Measurements from ENCODE around the gene CMTM7.

Gene CMTM7

GRCh38 chr3:32495609-32496008 is 104.0 kb downstream of the CMTM7 start:
- Histone ChIP-seq H3K9ac (ENCODE audit: low read length) (no peak overlapping the region), H3K4me3 (ENCODE audit: low read length) (no peak overlapping the region), H3K27ac (ENCODE audit: low read length) (no peak overlapping the region), H2AFZ (ENCODE audit: low read depth, low read length) (no peak overlapping the region), H4K20me1 (ENCODE audit: insufficient read depth, low read length) (peaks cover 14% of the 10 kb centered on the region; the same call in 1 of the 2 replicates), H3K9me3 (ENCODE audit: insufficient read depth, low read length) (no peaks in the 10 kb centered on the region), H3K27me3 (ENCODE audit: low read depth, low read length) (no peaks in the 10 kb centered on the region), H3K36me3 (replicated peaks; ENCODE audit: low read depth, low read length) (peaks cover 13% of the 10 kb centered on the region), H3K4me2 (ENCODE audit: low read length) (no peak overlapping the region), H3K79me2 (ENCODE audit: low read length) (peaks cover 19% of the 10 kb centered on the region), H3K4me1 (ENCODE audit: low read length) (peaks cover 50% of the 10 kb centered on the region)
- TF ChIP-seq, protein P1, sequence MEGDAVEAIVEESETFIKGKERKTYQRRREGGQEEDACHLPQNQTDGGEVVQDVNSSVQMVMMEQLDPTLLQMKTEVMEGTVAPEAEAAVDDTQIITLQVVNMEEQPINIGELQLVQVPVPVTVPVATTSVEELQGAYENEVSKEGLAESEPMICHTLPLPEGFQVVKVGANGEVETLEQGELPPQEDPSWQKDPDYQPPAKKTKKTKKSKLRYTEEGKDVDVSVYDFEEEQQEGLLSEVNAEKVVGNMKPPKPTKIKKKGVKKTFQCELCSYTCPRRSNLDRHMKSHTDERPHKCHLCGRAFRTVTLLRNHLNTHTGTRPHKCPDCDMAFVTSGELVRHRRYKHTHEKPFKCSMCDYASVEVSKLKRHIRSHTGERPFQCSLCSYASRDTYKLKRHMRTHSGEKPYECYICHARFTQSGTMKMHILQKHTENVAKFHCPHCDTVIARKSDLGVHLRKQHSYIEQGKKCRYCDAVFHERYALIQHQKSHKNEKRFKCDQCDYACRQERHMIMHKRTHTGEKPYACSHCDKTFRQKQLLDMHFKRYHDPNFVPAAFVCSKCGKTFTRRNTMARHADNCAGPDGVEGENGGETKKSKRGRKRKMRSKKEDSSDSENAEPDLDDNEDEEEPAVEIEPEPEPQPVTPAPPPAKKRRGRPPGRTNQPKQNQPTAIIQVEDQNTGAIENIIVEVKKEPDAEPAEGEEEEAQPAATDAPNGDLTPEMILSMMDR (IDR thresholded peaks at IDR 0.05; ENCODE audit: low read depth, low read length): no peak
- no peak for TF ChIP-seq EZH2phosphoT487 (IDR thresholded peaks at IDR 0.05; ENCODE audit: low read depth)

DNA sequence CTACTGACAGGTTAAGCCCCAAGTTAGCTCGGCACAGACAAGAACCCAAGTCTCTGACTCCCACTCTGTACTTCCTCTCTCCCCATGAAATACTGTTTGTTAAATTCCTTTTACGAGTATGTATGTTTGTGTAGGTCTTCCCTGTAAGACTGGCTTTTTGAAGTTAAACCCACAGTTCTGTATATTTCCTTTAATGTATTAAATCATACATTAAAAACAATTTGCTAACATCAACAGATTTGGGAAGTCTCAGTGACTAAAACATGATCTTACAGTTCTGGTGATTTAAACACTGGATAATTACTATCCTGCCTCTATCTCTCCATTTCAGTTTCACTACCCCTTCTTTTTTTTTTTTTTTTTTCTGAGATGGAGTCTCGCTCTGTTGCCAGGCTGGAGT is 106.6 kb downstream of the CMTM7 start:
- Histone ChIP-seq H3K9ac (ENCODE audit: low read length) (no peak overlapping the region; the same call in 1 of the 2 replicates), H3K27ac (ENCODE audit: low read length) (peak overlapping the region; percentile 30; the same call in 1 of the 2 replicates), H2AFZ (ENCODE audit: low read depth, low read length) (no peak overlapping the region), H3K4me3 (ENCODE audit: low read length) (peak overlapping the region; percentile 24), H3K27me3 (ENCODE audit: low read depth, low read length) (no peaks in the 10 kb centered on the region), H4K20me1 (ENCODE audit: insufficient read depth, low read length) (peaks cover 11% of the 10 kb centered on the region; the same call in 1 of the 2 replicates), H3K4me1 (ENCODE audit: low read length) (peaks cover 57% of the 10 kb centered on the region), H3K79me2 (ENCODE audit: low read length) (peaks cover 30% of the 10 kb centered on the region), H3K4me2 (ENCODE audit: low read length) (peak overlapping the region; percentile 62), H3K9me3 (ENCODE audit: insufficient read depth, low read length) (no peaks in the 10 kb centered on the region), H3K36me3 (replicated peaks; ENCODE audit: low read depth, low read length) (peaks cover 6% of the 10 kb centered on the region)
- TF ChIP-seq, protein P1 (IDR thresholded peaks at IDR 0.05; ENCODE audit: low read depth, low read length): no peak
- TF ChIP-seq EZH2phosphoT487 (IDR thresholded peaks at IDR 0.05; ENCODE audit: low read depth): no peak

DNA sequence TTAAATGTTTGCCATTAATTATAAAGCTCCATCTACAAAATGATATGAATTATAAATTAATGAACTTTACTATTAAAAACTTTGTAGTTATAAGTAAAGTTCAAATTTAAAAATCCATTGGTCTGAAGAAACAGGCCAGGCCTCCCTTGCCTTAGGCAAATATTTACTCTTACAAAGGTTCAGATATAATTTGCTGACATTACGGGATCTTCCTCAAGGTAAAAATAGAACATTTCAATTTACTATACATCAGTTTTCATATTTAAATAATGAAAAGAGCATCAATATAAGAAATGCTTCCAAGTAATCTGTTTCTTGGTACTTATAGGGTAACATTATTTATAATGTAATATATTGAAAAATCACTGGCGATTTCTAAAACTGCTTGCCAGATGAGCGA is 107.3 kb downstream of the CMTM7 start:
- H3K27ac ChIP-seq (ENCODE audit: low read length): no peak overlapping the region
- H3K4me3 ChIP-seq (ENCODE audit: low read length): no peak overlapping the region
- H3K4me2 ChIP-seq (ENCODE audit: low read length): peak overlapping the region; percentile 62; the same call in 1 of the 2 replicates
- H3K79me2 ChIP-seq (ENCODE audit: low read length): peaks cover 24% of the 10 kb centered on the region
- TF ChIP-seq, protein P1 (IDR thresholded peaks at IDR 0.05; ENCODE audit: low read depth, low read length): no peak
- no peak for TF ChIP-seq EZH2phosphoT487 (IDR thresholded peaks at IDR 0.05; ENCODE audit: low read depth)
- H3K4me1 ChIP-seq (ENCODE audit: low read length): peaks cover 50% of the 10 kb centered on the region
- no peaks in the 10 kb centered on the region for H3K27me3 ChIP-seq (ENCODE audit: low read depth, low read length)
- peaks cover 4% of the 10 kb centered on the region; the same call in 1 of the 2 replicates for H4K20me1 ChIP-seq (ENCODE audit: insufficient read depth, low read length)
- peaks cover 6% of the 10 kb centered on the region for H3K36me3 ChIP-seq (replicated peaks; ENCODE audit: low read depth, low read length)
- H3K9ac ChIP-seq (ENCODE audit: low read length): no peak overlapping the region
- no peak overlapping the region for H2AFZ ChIP-seq (ENCODE audit: low read depth, low read length)
- H3K9me3 ChIP-seq (ENCODE audit: insufficient read depth, low read length): no peaks in the 10 kb centered on the region

GRCh38 chr3:32499585-32499984 is 107.9 kb downstream of the CMTM7 start:
- Histone ChIP-seq H3K4me3 (ENCODE audit: low read length) (no peak overlapping the region), H3K27ac (ENCODE audit: low read length) (no peak overlapping the region), H3K4me2 (ENCODE audit: low read length) (no peak overlapping the region), H3K9ac (ENCODE audit: low read length) (no peak overlapping the region), H3K4me1 (ENCODE audit: low read length) (peaks cover 44% of the 10 kb centered on the region), H3K9me3 (ENCODE audit: insufficient read depth, low read length) (no peaks in the 10 kb centered on the region), H3K79me2 (ENCODE audit: low read length) (peaks cover 24% of the 10 kb centered on the region), H3K36me3 (replicated peaks; ENCODE audit: low read depth, low read length) (peaks cover 6% of the 10 kb centered on the region), H3K27me3 (ENCODE audit: low read depth, low read length) (no peaks in the 10 kb centered on the region), H2AFZ (ENCODE audit: low read depth, low read length) (no peak overlapping the region), H4K20me1 (ENCODE audit: insufficient read depth, low read length) (0 out of 2 replicates have a peak, but pooled peaks cover 3% of the 10 kb centered on the region)
- TF ChIP-seq, protein P1 (IDR thresholded peaks at IDR 0.05; ENCODE audit: low read depth, low read length): no peak
- no peak for TF ChIP-seq EZH2phosphoT487 (IDR thresholded peaks at IDR 0.05; ENCODE audit: low read depth)

Measured in OCI-LY3 (cell line).